K562 (cell line): ENCODE measurements around the gene TRMT2A. TPM values are rescaled to one million over a fixed set of nuclear protein-coding genes. Genes with fewer than 3 reads are reported as not detected.

Experiments
- CEBPZ ChIP-seq: fragments of 150-350 bp; IDR thresholded peaks from 2 replicates; pipeline ENCODE4 v1.6.1; 2014; ENCODE audit warnings: low read depth, mild to moderate bottlenecking, low read length, borderline replicate concordance
- ELF4 ChIP-seq: fragments of 450-650 bp; formaldehyde crosslinking; IDR thresholded peaks from 2 replicates; pipeline ENCODE4 v1.4.0; 2022; ENCODE audit warnings: missing genetic modification characterization
- FOSL1 ChIP-seq: fragments of 200-800 bp; sonication (Bioruptor generic); conservative IDR thresholded peaks from 2 replicates; pipeline ENCODE4 v1.6.1; 2016; ENCODE audit warnings: missing genetic modification characterization, missing compliant biosample characterization
- KDM2B ChIP-seq: fragments of 250-450 bp; sonication (Bioruptor Pico); IDR thresholded peaks from 2 replicates; pipeline ENCODE4 v1.8.0; 2021; ENCODE audit warnings: mild to moderate bottlenecking, moderate library complexity
- KLF6 ChIP-seq: fragments of 250-450 bp; sonication (Bioruptor Pico); IDR thresholded peaks from 2 replicates; pipeline ENCODE4 v1.4.0; 2020; ENCODE audit warnings: mild to moderate bottlenecking, moderate library complexity, borderline replicate concordance
- TAL1 ChIP-seq: fragments of 450-650 bp; IDR thresholded peaks from 2 replicates; pipeline ENCODE4 v1.6.1; 2016; ENCODE audit warnings: mild to moderate bottlenecking
- XRCC4 ChIP-seq: IDR thresholded peaks from one replicate; pipeline ENCODE4 v1.6.1; 2011; ENCODE audit not compliant: insufficient read depth, insufficient read length; ENCODE audit errors: extremely low read depth
- ZBTB33 ChIP-seq: sonication (generic); formaldehyde crosslinking; IDR thresholded peaks from 2 replicates; pipeline ENCODE4 v1.8.1; 2023; ENCODE audit warnings: mild to moderate bottlenecking, missing genetic modification reagents
- ZNF41 ChIP-seq: fragments of 250-450 bp; sonication (Bioruptor Pico); conservative IDR thresholded peaks from 2 replicates; pipeline ENCODE4 v1.4.0; 2020; ENCODE audit warnings: mild to moderate bottlenecking
- ZNF79 ChIP-seq: fragments of 250-450 bp; sonication (Bioruptor Pico); IDR thresholded peaks from 2 replicates; pipeline ENCODE4 v1.4.0; 2020; ENCODE audit warnings: low read depth, mild to moderate bottlenecking, moderate library complexity
- polyA plus RNA-seq, 8 experiments: library from polyadenylated mRNA; depleted of rRNA in 4 of 8; stranded (reverse) in 5 of 8; unstranded in 3 of 8; fragments of >200 nt; fragmentation: Nextera tagmentation in 2 of 8; fragmentation: Illumina TruSeq in 1 of 8; extraction: Ambion mirVana in 2 of 8; extraction: Trizol in 1 of 8; gene quantifications; 2 replicates each; pipeline versions ENCODE4 v1.2.1 to v1.2.3, GENCODE V29; 2011 to 2014; ENCODE audit warnings: inconsistent platforms in 1 of 8, missing spikeins in 1 of 8
- total RNA-seq, 7 experiments: library from RNA; depleted of rRNA in 6 of 7; stranded (reverse); fragments of >200 nt in 6 of 7; fragmentation: Illumina TruSeq in 2 of 7; extraction: Trizol in 2 of 7; gene quantifications; 2 replicates each; pipeline versions ENCODE4 v1.2.1 to v1.2.3, GENCODE V29; 2011 to 2021; ENCODE audit warnings: low replicate concordance in 1 of 7
- TF ChIP-seq, protein P1 (sequence below): fragments of 450-650 bp; formaldehyde crosslinking; IDR thresholded peaks from 2 replicates; pipeline ENCODE4 v1.4.0; 2020; ENCODE audit warnings: mild to moderate bottlenecking, moderate library complexity

Gene TRMT2A
- total and polyA plus RNA-seq, 9 of the 15 experiments (the other 6 are each of a cell fraction or from before 2014, with no cell fraction given) = 1.6 to 265 (median 140) TPM

DNA sequence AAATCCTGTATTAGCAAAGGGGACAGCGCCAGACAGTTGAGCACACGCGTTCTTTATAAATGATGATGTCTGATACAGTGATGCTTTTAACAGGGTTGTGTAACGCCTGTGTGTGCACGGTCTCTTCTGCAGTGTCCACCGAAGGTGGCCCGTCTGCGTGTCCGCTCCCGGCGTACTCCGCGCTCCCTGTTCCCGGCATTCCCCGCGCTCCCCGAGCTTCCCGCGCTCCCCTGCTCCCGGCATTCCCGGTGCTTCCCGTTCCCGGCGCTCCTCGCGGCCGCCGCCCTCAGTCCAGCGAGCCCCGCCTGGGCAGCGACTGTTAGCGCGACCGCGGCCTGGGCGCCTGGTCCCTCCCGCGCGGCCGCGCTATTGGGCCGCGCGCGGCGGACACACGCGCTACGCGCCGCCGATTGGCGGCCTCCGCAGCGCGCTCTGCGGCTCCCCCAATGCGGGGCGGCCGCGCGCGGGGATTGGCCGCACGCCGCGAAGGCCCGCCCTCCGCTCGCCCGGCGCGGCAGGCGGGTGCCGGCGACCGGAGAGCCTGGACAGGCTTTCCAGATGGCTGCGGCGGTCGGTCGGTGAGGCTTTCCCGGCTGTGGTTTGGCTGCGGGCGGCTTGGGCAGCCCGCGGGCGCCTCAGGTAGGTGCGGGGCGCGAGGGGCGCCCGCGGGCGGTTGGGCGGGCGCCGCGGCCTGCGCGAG, 37.1 kb downstream of the TRMT2A start, which contains the start of gene DGCR8 (continued):
- peak; percentile 94; the same call in 1 of the 2 replicates for TF ChIP-seq CEBPZ
- no peak for TF ChIP-seq XRCC4
- no peak for TF ChIP-seq TAL1
- TF ChIP-seq, protein P1, sequence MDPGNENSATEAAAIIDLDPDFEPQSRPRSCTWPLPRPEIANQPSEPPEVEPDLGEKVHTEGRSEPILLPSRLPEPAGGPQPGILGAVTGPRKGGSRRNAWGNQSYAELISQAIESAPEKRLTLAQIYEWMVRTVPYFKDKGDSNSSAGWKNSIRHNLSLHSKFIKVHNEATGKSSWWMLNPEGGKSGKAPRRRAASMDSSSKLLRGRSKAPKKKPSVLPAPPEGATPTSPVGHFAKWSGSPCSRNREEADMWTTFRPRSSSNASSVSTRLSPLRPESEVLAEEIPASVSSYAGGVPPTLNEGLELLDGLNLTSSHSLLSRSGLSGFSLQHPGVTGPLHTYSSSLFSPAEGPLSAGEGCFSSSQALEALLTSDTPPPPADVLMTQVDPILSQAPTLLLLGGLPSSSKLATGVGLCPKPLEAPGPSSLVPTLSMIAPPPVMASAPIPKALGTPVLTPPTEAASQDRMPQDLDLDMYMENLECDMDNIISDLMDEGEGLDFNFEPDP (CRISPR knock-in tag) = 0 out of 2 replicates have a peak, but pooled peaks have one; percentile 77
- TF ChIP-seq ZNF41 = peak; percentile 76
- no peak for TF ChIP-seq FOSL1
- no peak for TF ChIP-seq ZBTB33 (CRISPR knock-in tag)
- TF ChIP-seq ELF4 (CRISPR knock-in tag) = peak; percentile 94
- TF ChIP-seq KDM2B (CRISPR knock-in tag) = peak; percentile 99
- TF ChIP-seq KLF6 (CRISPR knock-in tag) = peak; percentile 93
- TF ChIP-seq ZNF79 (CRISPR knock-in tag) = 0 out of 2 replicates have a peak, but pooled peaks have one; percentile 53
